GM12874 (cell line): ENCODE data around the gene RAB25.
A peak's percentile ranks its signal among the peaks of the same experiment; 100 is the strongest.

Experiments
- TF ChIP-seq, protein P1 (sequence below): IDR thresholded peaks from 2 replicates; pipeline ENCODE4 v1.5.1; 2011; ENCODE audit warnings: low read depth, mild to moderate bottlenecking, control low read depth, low read length, moderate library complexity; ENCODE audit not compliant: insufficient read depth

RAB25 gene

DNA sequence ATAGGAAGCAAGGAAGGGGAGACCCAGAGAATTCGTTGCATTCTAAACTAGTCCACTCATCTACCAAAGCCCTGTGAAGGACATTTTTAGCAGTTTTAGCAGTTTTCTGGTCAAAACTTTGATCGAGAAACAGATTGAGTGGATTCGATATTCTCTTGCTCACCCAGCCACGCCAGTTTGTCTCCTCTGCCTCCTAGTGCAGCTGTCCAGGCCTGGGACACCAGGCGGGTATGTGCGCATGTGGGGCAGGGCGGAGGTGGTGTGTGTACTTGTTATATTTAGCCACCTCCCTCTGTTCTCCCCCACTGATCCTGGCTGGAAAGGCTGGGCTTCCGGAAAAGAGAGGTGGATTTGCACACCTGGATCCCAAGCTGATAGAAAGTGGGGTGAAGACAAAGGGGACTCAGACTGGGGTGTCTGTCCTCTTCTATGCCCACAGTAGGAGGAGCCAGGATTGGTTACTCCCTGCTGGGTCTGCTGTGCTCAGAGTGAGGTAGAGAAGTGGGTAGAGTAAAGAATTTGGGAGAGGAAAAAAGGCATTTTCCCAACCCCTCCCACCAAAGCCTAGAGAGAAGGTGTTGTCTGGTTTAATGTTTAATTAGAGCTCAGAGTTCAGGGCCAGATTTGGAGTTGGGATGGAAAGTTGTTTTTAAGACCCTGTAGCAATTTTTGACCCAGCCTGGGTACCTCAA is 57.4 kb downstream of the RAB25 start:
- TF ChIP-seq, protein P1, sequence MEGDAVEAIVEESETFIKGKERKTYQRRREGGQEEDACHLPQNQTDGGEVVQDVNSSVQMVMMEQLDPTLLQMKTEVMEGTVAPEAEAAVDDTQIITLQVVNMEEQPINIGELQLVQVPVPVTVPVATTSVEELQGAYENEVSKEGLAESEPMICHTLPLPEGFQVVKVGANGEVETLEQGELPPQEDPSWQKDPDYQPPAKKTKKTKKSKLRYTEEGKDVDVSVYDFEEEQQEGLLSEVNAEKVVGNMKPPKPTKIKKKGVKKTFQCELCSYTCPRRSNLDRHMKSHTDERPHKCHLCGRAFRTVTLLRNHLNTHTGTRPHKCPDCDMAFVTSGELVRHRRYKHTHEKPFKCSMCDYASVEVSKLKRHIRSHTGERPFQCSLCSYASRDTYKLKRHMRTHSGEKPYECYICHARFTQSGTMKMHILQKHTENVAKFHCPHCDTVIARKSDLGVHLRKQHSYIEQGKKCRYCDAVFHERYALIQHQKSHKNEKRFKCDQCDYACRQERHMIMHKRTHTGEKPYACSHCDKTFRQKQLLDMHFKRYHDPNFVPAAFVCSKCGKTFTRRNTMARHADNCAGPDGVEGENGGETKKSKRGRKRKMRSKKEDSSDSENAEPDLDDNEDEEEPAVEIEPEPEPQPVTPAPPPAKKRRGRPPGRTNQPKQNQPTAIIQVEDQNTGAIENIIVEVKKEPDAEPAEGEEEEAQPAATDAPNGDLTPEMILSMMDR = no peak

DNA sequence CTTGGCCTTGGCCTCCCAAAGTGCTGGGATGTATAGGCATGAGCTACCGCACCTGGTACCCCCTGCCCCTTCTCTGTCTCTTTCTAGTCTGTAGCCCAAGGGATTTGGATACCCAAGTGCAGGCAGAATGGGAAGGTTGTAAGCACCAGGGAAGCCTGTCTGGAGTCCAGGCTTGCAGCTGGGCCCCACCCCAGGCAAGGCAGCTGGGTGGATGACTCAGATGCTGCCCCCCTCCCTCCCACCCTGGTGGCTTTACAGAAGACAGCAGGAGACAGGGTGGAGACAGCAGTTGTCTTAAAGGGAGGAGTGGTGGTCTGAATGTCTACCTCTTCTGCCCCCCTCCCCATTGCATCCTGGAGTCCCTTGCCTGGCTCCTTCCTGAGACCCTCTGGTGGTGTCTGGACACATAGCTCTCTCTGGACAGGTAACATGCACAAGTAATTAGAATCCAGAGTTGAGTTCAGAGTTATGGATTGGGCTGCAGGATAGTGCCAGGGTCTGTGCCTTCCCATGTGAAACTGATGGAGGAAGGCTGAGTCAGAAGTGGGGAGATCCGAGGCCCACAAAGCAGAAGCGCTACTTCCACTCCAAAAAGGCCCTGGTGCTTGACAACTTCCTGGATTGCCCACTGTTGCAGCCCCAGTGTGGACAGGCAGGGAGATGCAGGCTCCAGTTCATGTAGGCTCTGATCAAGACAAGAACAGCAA is 58.7 kb downstream of the RAB25 start:
- TF ChIP-seq, protein P1 = 0 out of 2 replicates have a peak, but pooled peaks have one; percentile 11
